SK-N-SH treated with all-trans-retinoic acid at 6 μM for 48 hours (cell line): ENCODE results near the gene NKX2-2.

Experiments
- ATAC-seq: fragments of 200-7000 bp; cut with Tn5 transposase; 3 replicates; pipeline ENCODE4 v1.9.1; 2020; ENCODE audit warnings: mild to moderate bottlenecking, moderate library complexity
- ARNTL ChIP-seq: fragments of 450-650 bp; formaldehyde crosslinking; IDR thresholded peaks from 2 replicates; pipeline ENCODE4 v1.5.0; 2020; ENCODE audit warnings: low read depth, mild to moderate bottlenecking, moderate library complexity, borderline replicate concordance
- BACH2 ChIP-seq: fragments of 250-450 bp; sonication (Bioruptor Pico); IDR thresholded peaks from 2 replicates; pipeline ENCODE4 v1.9.0; 2021; ENCODE audit warnings: mild to moderate bottlenecking, borderline replicate concordance
- CSDC2 ChIP-seq: fragments of 250-450 bp; sonication (Bioruptor Pico); IDR thresholded peaks from 2 replicates; pipeline ENCODE4 v1.5.0; 2020; ENCODE audit warnings: mild to moderate bottlenecking, moderate library complexity
- ESRRG ChIP-seq: fragments of 250-450 bp; sonication (Bioruptor Pico); IDR thresholded peaks from 2 replicates; pipeline ENCODE4 v1.6.1; 2021; ENCODE audit warnings: mild to moderate bottlenecking
- GLIS3 ChIP-seq: fragments of 250-450 bp; sonication (Bioruptor Pico); IDR thresholded peaks from 2 replicates; pipeline ENCODE4 v1.5.0; 2020; ENCODE audit warnings: mild to moderate bottlenecking, moderate library complexity
- ISL1 ChIP-seq: fragments of 250-450 bp; sonication (Bioruptor Pico); IDR thresholded peaks from 2 replicates; pipeline ENCODE4 v2.1.2; 2022; ENCODE audit warnings: mild to moderate bottlenecking, moderate library complexity
- OSR1 ChIP-seq: fragments of 250-450 bp; sonication (Bioruptor Pico); IDR thresholded peaks from 2 replicates; pipeline ENCODE4 v1.8.0; 2022; ENCODE audit warnings: moderate library complexity, mild to moderate bottlenecking, inconsistent platforms
- POU6F1 ChIP-seq: fragments of 250-450 bp; sonication (Bioruptor Pico); IDR thresholded peaks from 2 replicates; pipeline ENCODE4 v1.8.0; 2021; ENCODE audit warnings: low read depth, mild to moderate bottlenecking, moderate library complexity, borderline replicate concordance
- PPARA ChIP-seq: fragments of 250-450 bp; sonication (Bioruptor Pico); IDR thresholded peaks from 2 replicates; pipeline ENCODE4 v1.5.0; 2020; ENCODE audit warnings: mild to moderate bottlenecking, borderline replicate concordance
- RARB ChIP-seq: fragments of 250-450 bp; sonication (Bioruptor Pico); IDR thresholded peaks from 2 replicates; pipeline ENCODE4 v1.8.0; 2021; ENCODE audit warnings: mild to moderate bottlenecking, moderate library complexity
- SNAI2 ChIP-seq: fragments of 250-450 bp; sonication (Bioruptor Pico); IDR thresholded peaks from 2 replicates; pipeline ENCODE4 v1.5.0; 2020; ENCODE audit warnings: mild to moderate bottlenecking, moderate library complexity
- TCF4 ChIP-seq: fragments of 250-450 bp; sonication (Bioruptor Pico); IDR thresholded peaks from 2 replicates; pipeline ENCODE4 v1.8.0; 2021; ENCODE audit warnings: mild to moderate bottlenecking, moderate library complexity, borderline replicate concordance
- TOX ChIP-seq: fragments of 250-450 bp; sonication (Bioruptor Pico); IDR thresholded peaks from 2 replicates; pipeline ENCODE4 v1.8.0; 2021; ENCODE audit warnings: mild to moderate bottlenecking, moderate library complexity, borderline replicate concordance
- ZC3H10 ChIP-seq: fragments of 250-450 bp; sonication (Bioruptor Pico); IDR thresholded peaks from 2 replicates; pipeline ENCODE4 v1.5.1; 2021; ENCODE audit warnings: mild to moderate bottlenecking, moderate library complexity
- ZFP3 ChIP-seq: fragments of 250-450 bp; sonication (Bioruptor Pico); IDR thresholded peaks from 2 replicates; pipeline ENCODE4 v1.5.0; 2020; ENCODE audit warnings: mild to moderate bottlenecking, moderate library complexity
- ZFP30 ChIP-seq: fragments of 450-650 bp; formaldehyde crosslinking; IDR thresholded peaks from 2 replicates; pipeline ENCODE4 v1.5.0; 2022; ENCODE audit warnings: mild to moderate bottlenecking, moderate library complexity
- ZNF565 ChIP-seq: fragments of 450-650 bp; formaldehyde crosslinking; conservative IDR thresholded peaks from 2 replicates; pipeline ENCODE4 v1.5.0; 2020; ENCODE audit warnings: low read depth, mild to moderate bottlenecking, moderate library complexity
- ZNF8 ChIP-seq: fragments of 450-650 bp; formaldehyde crosslinking; IDR thresholded peaks from 2 replicates; pipeline ENCODE4 v1.5.0; 2020; ENCODE audit warnings: mild to moderate bottlenecking, moderate library complexity
- TF ChIP-seq, protein P1 (sequence below): fragments of 250-450 bp; sonication (Bioruptor Pico); IDR thresholded peaks from 2 replicates; pipeline ENCODE4 v1.5.1; 2020; ENCODE audit warnings: low read depth, mild to moderate bottlenecking, moderate library complexity
- TF ChIP-seq, protein P2 (sequence below): fragments of 250-450 bp; sonication (Bioruptor Pico); IDR thresholded peaks from 2 replicates; pipeline ENCODE4 v1.5.0; 2020; ENCODE audit warnings: mild to moderate bottlenecking, moderate library complexity
- TF ChIP-seq, protein P3 (sequence below): fragments of 250-450 bp; sonication (Bioruptor Pico); IDR thresholded peaks from 2 replicates; pipeline ENCODE4 v1.5.1; 2021; ENCODE audit warnings: mild to moderate bottlenecking, moderate library complexity

Gene NKX2-2

GRCh38 chr20:21505161-21505809, 8.6 kb downstream of the NKX2-2 start:
- TF ChIP-seq ISL1 (CRISPR knock-in tag) (no peak), PPARA (no peak), CSDC2 (CRISPR knock-in tag) (no peak), BACH2 (CRISPR knock-in tag) (no peak), POU6F1 (CRISPR knock-in tag) (no peak), SNAI2 (CRISPR knock-in tag) (no peak)
- TF ChIP-seq, protein P1, sequence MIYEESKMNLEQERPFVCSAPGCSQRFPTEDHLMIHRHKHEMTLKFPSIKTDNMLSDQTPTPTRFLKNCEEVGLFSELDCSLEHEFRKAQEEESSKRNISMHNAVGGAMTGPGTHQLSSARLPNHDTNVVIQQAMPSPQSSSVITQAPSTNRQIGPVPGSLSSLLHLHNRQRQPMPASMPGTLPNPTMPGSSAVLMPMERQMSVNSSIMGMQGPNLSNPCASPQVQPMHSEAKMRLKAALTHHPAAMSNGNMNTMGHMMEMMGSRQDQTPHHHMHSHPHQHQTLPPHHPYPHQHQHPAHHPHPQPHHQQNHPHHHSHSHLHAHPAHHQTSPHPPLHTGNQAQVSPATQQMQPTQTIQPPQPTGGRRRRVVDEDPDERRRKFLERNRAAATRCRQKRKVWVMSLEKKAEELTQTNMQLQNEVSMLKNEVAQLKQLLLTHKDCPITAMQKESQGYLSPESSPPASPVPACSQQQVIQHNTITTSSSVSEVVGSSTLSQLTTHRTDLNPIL (CRISPR knock-in tag): no peak
- TF ChIP-seq, protein P2, sequence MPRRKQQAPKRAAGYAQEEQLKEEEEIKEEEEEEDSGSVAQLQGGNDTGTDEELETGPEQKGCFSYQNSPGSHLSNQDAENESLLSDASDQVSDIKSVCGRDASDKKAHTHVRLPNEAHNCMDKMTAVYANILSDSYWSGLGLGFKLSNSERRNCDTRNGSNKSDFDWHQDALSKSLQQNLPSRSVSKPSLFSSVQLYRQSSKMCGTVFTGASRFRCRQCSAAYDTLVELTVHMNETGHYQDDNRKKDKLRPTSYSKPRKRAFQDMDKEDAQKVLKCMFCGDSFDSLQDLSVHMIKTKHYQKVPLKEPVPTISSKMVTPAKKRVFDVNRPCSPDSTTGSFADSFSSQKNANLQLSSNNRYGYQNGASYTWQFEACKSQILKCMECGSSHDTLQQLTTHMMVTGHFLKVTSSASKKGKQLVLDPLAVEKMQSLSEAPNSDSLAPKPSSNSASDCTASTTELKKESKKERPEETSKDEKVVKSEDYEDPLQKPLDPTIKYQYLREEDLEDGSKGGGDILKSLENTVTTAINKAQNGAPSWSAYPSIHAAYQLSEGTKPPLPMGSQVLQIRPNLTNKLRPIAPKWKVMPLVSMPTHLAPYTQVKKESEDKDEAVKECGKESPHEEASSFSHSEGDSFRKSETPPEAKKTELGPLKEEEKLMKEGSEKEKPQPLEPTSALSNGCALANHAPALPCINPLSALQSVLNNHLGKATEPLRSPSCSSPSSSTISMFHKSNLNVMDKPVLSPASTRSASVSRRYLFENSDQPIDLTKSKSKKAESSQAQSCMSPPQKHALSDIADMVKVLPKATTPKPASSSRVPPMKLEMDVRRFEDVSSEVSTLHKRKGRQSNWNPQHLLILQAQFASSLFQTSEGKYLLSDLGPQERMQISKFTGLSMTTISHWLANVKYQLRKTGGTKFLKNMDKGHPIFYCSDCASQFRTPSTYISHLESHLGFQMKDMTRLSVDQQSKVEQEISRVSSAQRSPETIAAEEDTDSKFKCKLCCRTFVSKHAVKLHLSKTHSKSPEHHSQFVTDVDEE (CRISPR knock-in tag): no peak
- TF ChIP-seq, all 23 proteins: peak for 0
- ATAC-seq: peak; percentile 67

- ATAC-seq: no peak
- TF ChIP-seq ISL1 (CRISPR knock-in tag) (no peak), ZNF8 (no peak), ARNTL (CRISPR knock-in tag) (no peak), TCF4 (CRISPR knock-in tag) (no peak), ZNF565 (CRISPR knock-in tag) (no peak), GLIS3 (CRISPR knock-in tag) (no peak), TOX (no peak)
These were observed 9.5 kb downstream of the NKX2-2 start for GRCh38 chr20:21504323-21504722.

DNA sequence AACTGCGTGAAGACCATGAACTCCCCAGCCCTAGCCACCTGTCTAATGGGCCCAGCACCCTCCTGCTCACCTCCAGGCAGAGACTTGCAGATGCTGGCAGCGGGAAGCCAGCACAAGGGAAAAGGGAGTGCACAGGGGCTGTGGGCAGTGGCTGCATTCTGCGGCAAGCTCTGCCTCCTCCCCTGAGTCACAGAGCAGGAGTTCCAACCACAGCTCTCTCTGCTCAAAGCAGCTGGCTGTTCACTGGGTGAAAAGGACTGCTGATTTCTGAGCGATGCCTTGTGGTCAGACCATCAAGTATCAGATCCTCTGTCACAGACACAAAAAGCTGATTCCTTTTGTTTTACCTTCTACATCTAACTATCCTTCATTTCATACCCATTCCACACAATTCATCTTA, 10.5 kb downstream of the NKX2-2 start:
- no peak for TF ChIP-seq OSR1
- no peak for TF ChIP-seq ARNTL (CRISPR knock-in tag)
- TF ChIP-seq ESRRG (CRISPR knock-in tag): no peak
- TF ChIP-seq ZFP3: no peak
- TF ChIP-seq ZNF565 (CRISPR knock-in tag): no peak
- TF ChIP-seq ZC3H10 (CRISPR knock-in tag): no peak
- TF ChIP-seq, protein P1 (CRISPR knock-in tag): no peak
- TF ChIP-seq, protein P3, sequence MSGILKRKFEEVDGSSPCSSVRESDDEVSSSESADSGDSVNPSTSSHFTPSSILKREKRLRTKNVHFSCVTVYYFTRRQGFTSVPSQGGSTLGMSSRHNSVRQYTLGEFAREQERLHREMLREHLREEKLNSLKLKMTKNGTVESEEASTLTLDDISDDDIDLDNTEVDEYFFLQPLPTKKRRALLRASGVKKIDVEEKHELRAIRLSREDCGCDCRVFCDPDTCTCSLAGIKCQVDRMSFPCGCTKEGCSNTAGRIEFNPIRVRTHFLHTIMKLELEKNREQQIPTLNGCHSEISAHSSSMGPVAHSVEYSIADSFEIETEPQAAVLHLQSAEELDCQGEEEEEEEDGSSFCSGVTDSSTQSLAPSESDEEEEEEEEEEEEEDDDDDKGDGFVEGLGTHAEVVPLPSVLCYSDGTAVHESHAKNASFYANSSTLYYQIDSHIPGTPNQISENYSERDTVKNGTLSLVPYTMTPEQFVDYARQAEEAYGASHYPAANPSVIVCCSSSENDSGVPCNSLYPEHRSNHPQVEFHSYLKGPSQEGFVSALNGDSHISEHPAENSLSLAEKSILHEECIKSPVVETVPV (CRISPR knock-in tag): no peak
- no peak for TF ChIP-seq RARB (CRISPR knock-in tag)
- TF ChIP-seq SNAI2 (CRISPR knock-in tag): no peak
- no peak for TF ChIP-seq PPARA
- no peak for TF ChIP-seq BACH2 (CRISPR knock-in tag)
- TF ChIP-seq ZFP30 (CRISPR knock-in tag): no peak
- no peak for TF ChIP-seq TCF4 (CRISPR knock-in tag)
- TF ChIP-seq ZNF8: no peak
- TF ChIP-seq POU6F1 (CRISPR knock-in tag): no peak
- ATAC-seq: no peak
